Sciatic nerve (tissue), 2 donors: ENCODE results near the gene PNKD. TPM values are rescaled to one million over a fixed set of nuclear protein-coding genes. Genes with fewer than 3 reads are reported as not detected.
"Not testable (repeated sequence)": the region's sequence is repeated elsewhere in the genome, so short reads cannot be mapped to it uniquely, and the experiment has no call there.

ENCODE experiments used
- ATAC-seq: fragments of 200-7000 bp; cut with Tn5 transposase; one replicate; pipeline ENCODE4 v1.9.1; 2020; ENCODE audit warnings: mild to moderate bottlenecking, moderate library complexity
- DNase-seq: peaks from one replicate; pipeline ENCODE4 v3.0.0-alpha.2; 2020; ENCODE audit warnings: low spot score
- intact Hi-C: fragments of 100-400 bp; cut with DNase I; formaldehyde crosslinking; loops from one replicate; pipeline ENCODE4 v1.14.2; 2022
- total RNA-seq: library from RNA; stranded (reverse); fragmentation: NEBNext Ultra II Directional; extraction: Animal tissue kit (Norgen Biotek cat#: 25700); gene quantifications from one replicate; pipeline ENCODE4 v1.2.1, GENCODE V29; 2021
- donor health status: DM: no; HTN: no; CAD: no.
- donor health status: DM: no; HTN: no; CAD: no.

The PNKD gene
- total RNA-seq, 1 donor from 2014 or later = 56.3 TPM

- no peak for DNase-seq
- intact Hi-C loops = loop anchor here (5.0 to 10.0 kb wide), 2 partner anchors 86 to 158 kb away; no protein-coding TSS in a partner anchor
- ATAC-seq = no peak
Observed at GRCh38 chr2:218306184-218306920, 36.0 kb downstream of the PNKD start.

- intact Hi-C loops = loop anchor here (5.0 to 10.0 kb wide), 2 partner anchors 85 to 157 kb away; no protein-coding TSS in a partner anchor
- ATAC-seq (no peak), DNase-seq (no peak)
Observed at GRCh38 chr2:218307415-218308090, 37.2 kb downstream of the PNKD start.

- intact Hi-C loops = no loop called here
- DNase-seq (no peak), ATAC-seq (no peak)
Observed at GRCh38 chr2:218310853-218311540, 40.7 kb downstream of the PNKD start.

GRCh38 chr2:218311541-218312266, 41.4 kb downstream of the PNKD start:
- intact Hi-C loops, ATAC-seq, DNase-seq: not testable (repeated sequence)

GRCh38 chr2:218312267-218312756, 42.0 kb downstream of the PNKD start:
- intact Hi-C loops = no loop called here
- ATAC-seq (no peak), DNase-seq (no peak)

GRCh38 chr2:218313356-218313755, 43.0 kb downstream of the PNKD start:
- ATAC-seq (no peak), DNase-seq (no peak)
- intact Hi-C loops = loop anchor here (1.0 kb wide), 1 partner anchor 29 kb away; no protein-coding TSS in a partner anchor

GRCh38 chr2:218314764-218315163, 44.4 kb downstream of the PNKD start:
- ATAC-seq, intact Hi-C loops, DNase-seq: not testable (repeated sequence)

GRCh38 chr2:218315397-218315796, 45.1 kb downstream of the PNKD start:
- DNase-seq (no peak), ATAC-seq (no peak)
- intact Hi-C loops = no loop called here

- intact Hi-C loops = no loop called here
Observed at GRCh38 chr2:218317303-218317630, 46.9 kb downstream of the PNKD start.

GRCh38 chr2:218317835-218318234, 47.5 kb downstream of the PNKD start:
- no peak for ATAC-seq
- intact Hi-C loops = no loop called here
- DNase-seq = no peak

More at GRCh38 chr2:218317303-218317630, 46.9 kb downstream of the PNKD start:
- ATAC-seq = no peak
- no peak for DNase-seq

- intact Hi-C loops = no loop called here
- ATAC-seq (no peak), DNase-seq (no peak)
Observed at GRCh38 chr2:218318241-218318640, 47.9 kb downstream of the PNKD start.

GRCh38 chr2:218319813-218320365, 49.6 kb downstream of the PNKD start:
- intact Hi-C loops = no loop called here
- ATAC-seq (no peak), DNase-seq (no peak)

- intact Hi-C loops = no loop called here
- DNase-seq = no peak
- no peak for ATAC-seq
Observed at GRCh38 chr2:218320704-218321336, 50.5 kb downstream of the PNKD start.

GRCh38 chr2:218322768-218323525, 52.6 kb downstream of the PNKD start:
- DNase-seq (peak; percentile 85), ATAC-seq (peak; percentile 82)
- intact Hi-C loops = no loop called here

GRCh38 chr2:218323526-218324472, 53.5 kb downstream of the PNKD start:
- peak; percentile 81 for DNase-seq
- intact Hi-C loops = no loop called here
- ATAC-seq = peak; percentile 49

- intact Hi-C loops = no loop called here
- no peak for DNase-seq
- ATAC-seq = no peak
Observed at GRCh38 chr2:218325566-218326160, 55.3 kb downstream of the PNKD start.
